HG02571 (cell line): Measurements from ENCODE around the gene HRNR.
"Not testable (repeated sequence)": the region's sequence is repeated elsewhere in the genome, so short reads cannot be mapped to it uniquely, and the experiment has no call there.

Experiments
- ATAC-seq: cut with Tn5 transposase; IDR thresholded peaks from one replicate; pipeline ENCODE4 v1.9.1; 2021; ENCODE audit warnings: mild to moderate bottlenecking, moderate library complexity; ENCODE audit not compliant: unreplicated experiment

HRNR gene

DNA sequence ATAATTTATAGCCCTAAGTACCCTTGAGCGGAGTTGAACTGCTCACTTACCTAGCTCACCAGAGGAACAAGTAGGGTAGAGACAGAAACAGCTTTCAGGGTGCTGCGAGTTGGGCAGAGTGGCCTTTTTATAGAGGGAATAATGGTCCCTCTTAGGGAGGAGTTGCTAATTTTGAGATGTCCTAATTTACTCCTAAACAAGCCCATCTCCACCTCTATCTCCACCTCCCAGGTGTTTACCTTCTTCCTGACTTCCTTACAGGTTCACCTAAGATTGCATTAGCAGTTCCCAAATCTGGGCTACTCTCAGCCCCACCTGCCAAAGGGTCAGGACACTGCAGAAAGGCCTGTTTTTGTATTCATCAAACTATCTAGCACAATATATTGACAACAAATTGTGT, at the start of gene HRNR:
Gene HRNR, minus strand, starts transcription at position 101 of the 400 bp plus-strand sequence. CDS start 940 bp downstream, outside the sequence.
- ATAC-seq = no peak

GRCh38 chr1:152256394-152256793, 32.4 kb upstream of the HRNR start:
- ATAC-seq = not testable (repeated sequence)

GRCh38 chr1:152252157-152252556, 28.2 kb upstream of the HRNR start:
- no peak for ATAC-seq

- no peak for ATAC-seq
Observed at GRCh38 chr1:152251391-152251790, 27.4 kb upstream of the HRNR start.

DNA sequence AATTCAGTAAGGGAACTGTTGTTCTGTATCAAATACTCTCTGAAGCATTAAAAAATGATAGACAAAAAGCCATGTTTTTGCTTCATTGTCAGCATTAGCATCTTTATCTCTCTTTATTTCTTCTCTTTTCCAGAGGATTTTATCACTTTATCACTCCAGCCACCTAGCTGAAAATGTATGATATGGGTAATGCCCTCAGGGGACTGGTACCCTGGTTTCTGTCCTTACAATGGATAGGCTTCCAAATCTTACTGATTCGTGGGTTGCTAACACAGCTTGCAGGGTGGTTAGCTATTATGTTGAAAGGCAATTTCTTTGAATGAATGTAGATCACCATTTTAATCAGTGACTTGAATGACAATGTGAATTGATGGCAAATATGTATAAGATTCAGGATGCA, 23.3 kb upstream of the HRNR start:
- no peak for ATAC-seq

DNA sequence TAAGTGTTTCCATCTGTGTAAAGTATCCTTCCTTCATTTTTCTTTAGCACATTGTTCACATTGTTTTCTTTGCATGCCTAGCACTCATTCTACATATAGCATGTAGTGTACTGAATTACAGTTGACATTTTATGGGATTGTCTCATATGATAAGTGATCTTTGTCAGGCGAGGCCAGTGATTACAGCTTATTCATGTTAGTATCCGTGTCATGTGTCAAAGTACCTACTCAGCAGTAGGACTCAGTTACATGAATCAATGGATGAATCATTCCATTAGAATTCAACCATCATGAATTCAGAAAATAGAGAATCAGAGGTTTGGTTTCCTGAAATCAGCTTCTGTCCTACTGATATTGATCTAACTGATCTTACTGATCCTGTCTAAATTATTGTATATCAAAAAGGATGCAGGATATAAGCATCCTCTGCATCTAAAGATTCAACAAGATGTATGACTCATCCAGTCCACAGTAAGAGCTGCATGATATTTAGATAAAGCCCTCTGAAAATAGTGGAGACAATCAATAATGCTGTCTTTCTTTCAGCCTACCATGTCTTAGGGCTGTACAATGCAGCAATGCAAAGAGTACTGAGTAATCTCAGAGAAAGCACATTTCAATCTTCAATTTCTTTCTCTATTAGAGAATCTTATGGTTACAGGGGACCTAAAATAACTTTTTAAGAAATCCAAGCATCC, 20.7 kb upstream of the HRNR start:
- no peak for ATAC-seq

DNA sequence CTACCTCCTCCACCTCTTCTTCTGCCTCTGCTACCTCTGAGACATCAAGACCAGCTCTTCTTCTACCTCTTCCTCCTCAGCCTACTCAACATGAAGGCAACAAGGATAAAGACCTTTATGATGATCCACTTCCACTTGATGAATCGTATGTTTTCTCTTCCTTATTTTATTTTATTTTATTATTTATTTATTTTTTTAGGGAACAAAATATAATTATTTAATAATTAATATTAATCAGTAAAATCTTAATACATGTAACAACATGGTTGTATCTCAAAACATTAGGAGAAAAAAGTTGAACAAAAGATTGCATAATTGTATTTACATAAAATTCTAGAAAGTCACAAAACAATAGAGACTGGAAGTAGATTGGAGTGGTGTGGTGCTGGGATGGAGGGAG, 13.1 kb upstream of the HRNR start:
- no peak for ATAC-seq

DNA sequence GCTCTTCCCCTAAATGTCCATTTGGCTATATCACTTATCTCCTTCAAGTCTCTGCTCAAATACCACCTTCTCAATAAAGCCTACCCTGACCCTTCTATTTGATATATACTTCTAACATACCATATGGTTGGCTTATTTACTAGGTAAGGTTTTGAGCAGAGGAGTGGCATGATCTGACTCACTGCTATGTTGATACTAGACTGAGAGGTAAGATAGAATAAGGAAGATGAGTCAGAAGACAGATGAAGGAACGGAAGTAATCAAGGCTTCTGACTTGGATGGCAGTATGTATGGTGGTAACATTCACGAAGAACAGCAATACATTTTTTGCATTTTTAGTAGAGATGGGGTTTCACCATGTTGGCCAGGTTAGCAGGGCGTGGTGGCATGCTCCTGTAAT, 4.8 kb upstream of the HRNR start:
- no peak for ATAC-seq

- no peak for ATAC-seq
Observed at GRCh38 chr1:152227310-152227928, 3.4 kb upstream of the HRNR start.

DNA sequence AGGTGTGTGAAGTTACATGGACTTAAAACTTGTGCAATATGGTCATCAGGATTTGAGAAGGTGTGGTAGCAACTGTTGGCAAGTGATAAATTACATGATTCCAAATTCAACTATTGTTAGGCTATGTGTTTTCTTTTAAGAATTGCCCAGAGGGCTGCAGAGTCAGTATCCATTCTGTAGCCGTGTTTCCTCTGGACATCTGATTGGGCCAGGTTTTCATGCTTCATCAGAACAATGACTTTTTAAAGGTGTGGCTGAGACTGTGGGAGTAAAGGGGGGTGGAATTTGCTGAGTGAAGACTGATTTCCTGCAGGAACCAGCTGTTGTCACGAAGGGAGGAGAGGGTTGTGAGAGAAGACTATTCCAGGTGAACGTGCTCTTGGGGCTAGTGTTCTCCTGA, 1.7 kb upstream of the HRNR start:
- no peak for ATAC-seq

DNA sequence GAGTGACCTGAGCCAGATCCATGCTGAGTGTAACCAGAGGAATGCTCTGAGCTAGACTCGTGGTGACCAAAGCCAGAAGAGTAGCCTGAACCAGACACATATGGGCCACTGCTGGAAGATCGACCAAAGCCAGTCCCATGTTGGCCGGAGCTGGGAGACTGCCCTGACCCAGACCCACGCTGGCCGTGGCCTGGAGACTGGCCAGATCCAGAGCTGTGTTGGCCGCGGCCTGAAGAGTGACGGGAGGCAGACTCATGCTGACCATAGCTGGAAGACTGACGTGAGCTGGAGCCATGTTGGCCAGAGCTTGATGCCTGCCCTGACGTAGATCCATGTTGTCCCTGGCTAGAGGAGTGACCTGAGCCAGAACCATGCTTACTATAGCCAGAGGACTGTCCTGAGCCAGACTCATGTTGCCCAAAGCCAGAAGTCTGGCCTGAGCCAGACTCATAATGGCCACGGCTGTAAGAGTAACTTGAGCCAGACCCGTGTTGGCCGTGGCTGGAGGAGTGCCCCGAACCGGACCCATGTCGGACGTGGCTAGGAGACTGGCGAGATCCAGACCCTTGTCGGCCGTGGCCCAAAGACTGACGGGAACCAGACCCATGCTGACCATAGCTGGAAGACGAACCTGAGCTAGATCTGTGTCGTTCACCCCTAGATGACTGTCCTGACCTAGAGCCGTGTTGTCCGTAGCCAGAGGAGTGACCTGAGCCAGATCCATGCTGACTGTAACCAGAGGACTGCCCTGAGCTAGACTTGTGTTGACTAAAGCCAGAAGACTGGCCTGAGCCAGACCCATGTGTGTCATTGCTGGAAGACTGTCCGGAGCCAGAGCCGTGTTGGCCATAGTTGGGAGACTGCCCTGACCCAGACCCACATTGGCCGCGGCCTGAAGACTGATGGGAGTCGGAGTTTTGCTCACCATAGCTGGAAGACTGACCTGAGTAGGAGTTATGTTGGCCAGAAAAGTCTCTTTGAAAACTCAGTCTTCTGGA, 3.5 kb downstream of the HRNR start:
- ATAC-seq = no peak

DNA sequence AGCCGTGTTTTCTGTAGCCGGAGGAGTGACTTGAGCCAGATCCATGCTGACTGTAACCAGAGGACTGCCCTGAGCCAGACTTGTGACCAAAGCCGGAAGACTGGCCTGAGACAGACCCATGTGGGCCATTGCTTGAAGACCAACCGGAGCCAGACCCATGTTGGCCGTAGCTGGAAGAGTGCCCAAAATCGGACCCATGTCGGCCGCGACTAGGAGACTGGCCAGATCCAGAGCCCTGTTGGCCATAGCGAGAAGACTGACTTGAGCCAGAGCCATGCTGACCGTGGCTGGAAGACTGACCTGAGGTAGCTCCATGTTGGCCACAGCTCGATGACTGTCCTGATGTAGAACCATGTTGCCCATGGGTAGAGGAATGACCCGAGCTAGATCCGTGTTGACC, 4.6 kb downstream of the HRNR start:
- ATAC-seq = not testable (repeated sequence)

- no peak for ATAC-seq
Observed at GRCh38 chr1:152218762-152219436, 5.1 kb downstream of the HRNR start.

GRCh38 chr1:152215604-152216003, 8.4 kb downstream of the HRNR start:
- not testable (repeated sequence) for ATAC-seq

DNA sequence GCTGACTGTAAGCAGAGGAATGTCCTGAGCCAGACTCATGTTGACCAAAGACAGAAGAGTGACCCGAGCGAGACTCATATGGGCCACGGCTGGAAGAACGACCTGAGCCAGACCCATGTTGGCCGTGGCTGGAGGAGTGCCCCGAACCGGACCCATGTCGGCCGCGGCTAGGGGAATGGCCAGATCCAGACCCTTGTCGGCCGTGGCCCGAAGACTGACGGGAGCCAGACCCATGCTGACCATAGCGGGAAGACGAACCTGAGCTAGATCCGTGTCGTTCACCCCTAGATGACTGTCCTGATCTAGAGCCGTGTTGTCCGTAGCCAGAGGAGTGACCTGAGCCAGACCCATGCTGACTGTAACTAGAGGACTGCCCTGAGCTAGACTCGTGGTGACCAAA, 9.1 kb downstream of the HRNR start:
- ATAC-seq = not testable (repeated sequence)

- ATAC-seq = no peak
Observed at GRCh38 chr1:152198982-152199381, 25.0 kb downstream of the HRNR start.

DNA sequence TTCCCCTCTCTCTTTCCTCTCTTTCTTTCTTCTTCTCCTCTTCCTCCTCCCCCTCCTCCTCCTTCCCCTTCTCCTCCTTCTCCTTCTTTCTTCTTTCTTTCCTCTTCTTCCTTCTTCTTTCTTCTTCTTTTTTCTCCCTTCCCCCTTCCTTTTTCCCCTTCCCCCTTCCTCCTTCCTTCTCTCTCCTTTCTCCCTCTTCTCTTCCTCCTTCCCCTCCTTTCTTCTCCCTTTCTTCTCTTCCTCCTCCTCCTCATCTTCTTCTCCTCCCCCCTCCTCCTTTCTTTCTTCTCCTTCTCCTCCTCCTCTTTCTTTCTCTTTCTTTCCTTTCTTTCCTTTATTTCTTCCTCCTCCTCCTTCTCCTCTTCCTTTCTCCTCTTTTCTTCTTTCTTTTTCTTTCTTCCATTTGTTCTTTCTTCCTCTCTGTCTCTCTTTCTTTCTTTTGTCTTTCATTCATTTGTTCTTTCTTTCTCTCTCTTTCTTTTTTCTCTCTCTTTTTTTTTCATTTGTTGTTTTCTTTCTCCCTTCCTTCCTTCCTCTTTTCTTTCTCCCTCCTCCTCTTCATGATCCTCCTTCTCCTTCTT, 26.5 kb downstream of the HRNR start:
- no peak for ATAC-seq

DNA sequence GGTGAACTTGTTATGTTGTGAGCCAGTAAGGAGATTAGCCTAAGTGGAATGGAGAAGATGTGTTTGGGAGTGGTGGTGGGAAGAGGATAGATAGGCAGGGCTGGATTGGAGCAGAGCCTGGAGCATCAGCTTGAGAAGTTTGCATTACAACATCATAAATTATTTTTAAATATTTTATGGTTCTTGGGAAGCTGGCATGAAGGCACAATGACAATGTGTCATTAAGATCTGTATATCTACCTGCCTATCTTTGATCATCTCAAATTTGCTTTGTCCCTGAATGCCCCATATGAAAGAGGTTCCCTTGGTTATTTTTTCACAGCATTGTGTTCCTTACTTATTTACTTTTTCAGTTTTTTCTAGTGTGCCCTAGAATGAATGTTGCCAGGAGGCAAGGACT, 32.3 kb downstream of the HRNR start:
- ATAC-seq = no peak

DNA sequence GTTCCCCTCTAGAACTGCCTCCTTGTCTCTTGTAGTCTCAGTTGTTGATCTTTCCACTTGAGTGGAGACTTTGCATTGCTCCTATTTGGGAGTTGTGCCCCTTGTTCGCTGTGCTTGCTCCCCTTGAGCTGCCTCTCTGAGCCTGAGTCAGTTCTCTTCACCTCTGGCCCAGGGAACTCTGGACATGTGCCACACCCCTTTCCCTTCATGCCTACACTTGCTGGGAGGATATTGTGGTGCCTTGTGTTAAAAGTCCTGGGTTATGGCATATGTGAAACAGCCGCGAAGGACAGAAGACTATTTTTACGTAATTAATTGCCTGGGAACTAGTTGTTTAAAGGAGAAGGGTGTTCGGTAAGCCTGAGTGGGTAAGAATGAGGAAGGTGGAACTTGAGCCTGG, 32.7 kb downstream of the HRNR start:
- ATAC-seq = no peak

- ATAC-seq = no peak
Observed at GRCh38 chr1:152190589-152190988, 33.4 kb downstream of the HRNR start.
